CD4-positive, alpha-beta T cell treated with Interleukin-10 for 1 hour (primary cell): ENCODE data around the gene SORCS1.

ENCODE experiments used
- DNase-seq: peaks from one replicate; pipeline ENCODE4 v3.0.0-alpha.2; 2020

Gene SORCS1

DNA sequence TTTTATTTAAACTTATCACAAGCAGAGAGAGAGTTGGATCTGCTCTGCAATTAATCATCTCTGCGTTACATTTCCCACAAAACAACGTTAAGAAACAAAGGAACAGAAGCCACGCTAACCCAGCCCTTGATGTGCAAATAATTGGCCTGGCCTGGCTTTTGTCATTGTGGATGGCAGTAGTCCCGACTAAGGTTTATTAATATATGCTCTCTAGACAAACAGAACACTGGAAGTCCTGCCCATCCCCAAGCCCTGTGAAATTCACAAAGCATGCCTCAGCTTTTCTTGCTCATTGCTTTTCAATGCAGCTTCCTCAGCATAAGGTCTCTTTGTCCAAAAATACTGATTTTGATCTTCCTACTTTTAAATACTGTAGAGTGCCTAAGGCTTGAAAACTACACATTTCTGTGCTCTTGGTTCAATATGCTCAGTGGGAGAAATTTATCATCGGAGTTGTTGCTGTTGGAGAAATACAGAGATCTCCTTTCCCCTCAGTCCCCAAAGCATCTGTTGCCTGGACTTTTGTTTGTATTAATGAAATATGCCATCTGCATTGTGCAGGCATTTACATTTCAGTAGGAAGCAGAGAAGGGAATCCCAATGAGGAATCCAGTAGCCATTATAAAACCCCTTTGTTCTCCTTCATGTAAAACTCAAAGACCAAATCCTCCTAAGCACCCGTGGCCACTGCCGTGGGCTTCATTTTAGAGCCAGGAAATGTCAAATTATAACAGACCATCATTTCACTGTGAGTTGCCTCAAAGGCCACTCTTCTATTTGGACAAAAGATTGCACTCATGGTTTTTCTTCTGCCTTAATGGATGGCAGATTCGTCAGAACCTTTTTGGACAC is 61.1 kb downstream of the SORCS1 start:
- DNase-seq: no peak

DNA sequence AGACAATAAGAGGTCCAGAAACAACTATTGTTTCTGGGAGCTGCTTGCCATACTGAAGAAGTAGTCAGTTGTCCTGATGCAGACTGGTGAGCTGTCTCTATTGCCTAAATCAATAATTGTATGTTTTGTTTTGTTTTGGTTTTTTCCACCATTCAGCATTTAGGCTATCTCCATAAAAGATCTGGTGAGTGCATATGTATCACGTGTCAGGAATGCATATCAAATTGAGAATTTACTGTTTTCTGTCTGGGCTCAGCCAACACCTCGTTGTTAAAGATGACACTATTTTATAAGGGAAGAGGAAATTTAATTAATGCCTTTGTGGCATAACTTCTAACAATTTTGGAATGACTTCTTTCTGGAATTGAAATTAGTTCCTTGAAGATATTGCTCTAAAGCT is 66.2 kb downstream of the SORCS1 start:
- no peak for DNase-seq

DNA sequence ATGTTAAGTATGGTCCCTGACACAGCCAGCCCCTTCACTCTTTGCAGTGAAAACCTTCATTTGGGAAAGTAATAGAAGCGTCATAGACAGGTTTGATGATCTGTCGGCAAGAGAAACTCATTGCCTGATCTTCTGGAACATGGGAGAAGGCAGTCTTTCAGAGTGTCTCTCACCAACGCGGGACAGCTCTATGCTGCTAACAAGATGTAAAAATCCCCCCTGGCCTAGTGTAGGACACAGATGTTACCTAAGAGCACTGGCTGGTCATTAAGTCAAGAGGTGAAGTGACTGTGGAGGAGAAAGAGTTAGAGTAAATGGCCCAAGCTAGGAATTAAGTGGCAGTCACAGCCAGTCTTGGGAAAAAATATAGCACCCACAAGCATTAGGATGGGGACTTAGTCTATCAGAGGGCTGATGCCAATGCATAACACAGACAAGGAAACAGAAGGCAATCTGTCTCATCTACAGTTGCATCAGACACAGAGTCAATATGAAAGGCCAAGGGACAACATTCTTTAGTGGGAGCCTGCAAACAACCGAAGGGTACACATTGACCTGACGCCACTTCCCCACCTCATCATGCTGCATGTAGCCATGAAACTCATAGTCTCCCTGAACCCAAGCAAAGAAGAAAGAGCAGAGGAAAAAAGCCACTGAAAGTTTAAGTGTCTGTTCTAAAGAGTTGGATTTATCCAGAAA is 69.5 kb downstream of the SORCS1 start:
- no peak for DNase-seq

DNA sequence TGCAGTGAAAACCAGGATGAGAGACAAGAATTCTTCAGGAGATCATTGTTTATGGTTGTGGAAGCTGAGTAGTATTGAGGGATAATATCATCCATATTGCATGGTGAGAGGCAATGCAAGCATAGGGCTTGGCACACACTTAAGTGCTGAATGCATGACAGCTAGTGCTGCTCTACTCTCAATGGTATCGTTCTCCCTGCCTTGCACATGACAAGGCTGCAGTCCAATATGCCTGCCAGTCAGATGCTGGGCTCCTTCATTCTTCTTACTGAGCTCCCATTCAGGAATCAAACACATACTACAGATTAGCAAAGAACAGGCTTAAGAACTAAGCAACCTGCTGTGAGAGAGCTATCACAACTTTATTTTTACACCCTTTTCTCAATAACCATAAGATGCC is 72.2 kb downstream of the SORCS1 start:
- no peak for DNase-seq

DNA sequence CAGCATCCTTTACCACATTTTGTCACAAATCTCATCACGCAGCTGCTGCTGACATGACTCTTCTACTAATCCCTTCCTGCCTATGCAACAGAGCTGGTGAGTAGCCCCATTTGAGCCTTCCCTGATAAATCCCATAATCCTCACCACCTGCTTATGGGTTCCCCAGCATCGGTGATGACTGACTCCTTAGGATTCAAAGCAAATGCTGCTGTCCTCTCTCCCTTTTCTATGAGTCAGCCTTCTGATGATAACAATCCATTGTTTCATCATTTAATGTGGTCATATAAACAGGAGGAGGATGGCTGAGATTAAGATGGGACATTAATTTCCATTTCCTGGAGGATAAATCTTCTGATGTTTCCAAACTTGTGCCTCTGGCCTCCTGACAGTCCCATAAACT is 73.4 kb downstream of the SORCS1 start:
- no peak for DNase-seq

DNA sequence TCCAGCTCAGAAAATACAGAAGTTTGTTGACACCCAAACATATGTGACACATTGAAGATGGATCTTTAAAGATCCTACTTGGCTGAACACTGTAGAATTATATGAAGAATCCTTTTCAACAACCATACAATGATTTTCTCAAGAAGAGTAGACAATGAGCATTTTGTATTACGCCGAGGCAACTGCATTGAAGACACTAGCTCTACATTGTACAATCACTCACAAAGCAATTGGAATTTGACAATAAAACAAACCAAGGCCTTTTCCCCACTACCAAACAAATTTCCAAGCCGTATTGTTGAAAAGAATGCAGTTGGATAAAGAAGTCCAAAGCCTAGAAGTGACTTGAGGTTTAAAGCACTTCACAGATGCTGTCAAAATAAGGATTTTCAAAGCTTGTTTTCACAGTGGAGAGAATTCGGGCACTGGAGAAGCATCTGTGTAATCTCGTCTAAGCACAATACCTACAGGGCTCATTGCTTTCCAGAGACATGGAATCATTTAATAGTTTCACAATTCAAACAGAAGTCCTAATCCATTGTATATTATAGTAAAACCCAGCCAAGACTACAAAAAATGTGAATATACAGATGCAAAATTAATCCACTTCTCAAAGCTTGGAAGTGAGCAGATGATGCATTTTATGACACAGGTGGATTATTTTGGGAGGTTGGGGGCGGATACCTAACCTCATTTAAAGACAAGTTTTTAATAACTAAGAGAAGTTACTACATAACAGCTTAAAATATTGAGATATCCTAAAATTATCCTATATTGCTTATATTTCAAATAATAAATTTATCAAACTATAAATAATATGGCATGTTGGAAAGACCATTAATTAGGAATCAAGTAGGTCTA is 78.6 kb downstream of the SORCS1 start:
- DNase-seq: no peak

DNA sequence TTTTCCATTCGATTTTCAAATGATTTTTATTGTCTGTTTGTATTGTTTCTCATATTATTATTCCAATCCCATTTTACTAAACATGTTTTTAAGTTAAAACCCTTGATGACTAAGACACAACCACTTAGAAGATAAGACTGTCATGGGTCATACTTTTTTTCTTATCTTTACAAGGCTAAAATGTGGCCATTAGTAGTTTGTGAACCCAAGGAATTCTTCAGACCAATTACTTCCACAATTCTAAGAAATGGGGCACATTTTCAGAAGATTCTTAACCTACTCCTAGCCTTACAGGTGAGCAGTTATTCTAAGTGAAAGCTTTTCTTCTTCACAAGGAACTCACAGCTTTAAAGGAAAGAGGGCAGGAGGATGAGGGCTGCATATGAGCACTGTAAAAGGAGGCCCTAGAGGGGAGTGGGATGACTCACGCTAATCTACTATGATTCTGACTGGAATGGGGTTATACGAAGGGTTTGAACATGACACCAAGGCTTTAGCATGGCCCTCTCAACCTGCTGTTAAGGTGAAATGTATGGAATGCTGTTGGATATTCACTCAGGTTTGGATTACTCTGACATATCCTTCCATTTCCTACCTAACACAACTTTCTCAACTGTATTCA is 81.0 kb downstream of the SORCS1 start:
- no peak for DNase-seq

DNA sequence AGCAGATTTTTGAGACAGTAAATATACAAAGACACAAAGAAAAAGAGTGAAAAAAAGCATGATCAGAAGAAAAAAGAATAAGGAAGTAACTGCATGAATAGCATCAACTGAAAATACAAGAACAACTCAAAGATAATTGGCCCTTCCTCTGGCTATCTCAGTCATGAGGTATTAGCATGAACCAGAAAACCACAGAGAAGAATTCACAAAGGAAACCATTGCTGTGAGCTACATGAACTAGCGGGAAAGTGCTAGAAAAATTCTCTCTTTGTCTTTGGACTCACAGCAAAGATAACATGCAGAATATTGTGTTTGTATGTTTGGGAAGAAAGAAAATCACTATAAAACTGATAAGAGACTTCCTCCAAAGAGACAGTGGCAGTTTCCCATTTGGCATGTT is 82.9 kb downstream of the SORCS1 start:
- DNase-seq: no peak

DNA sequence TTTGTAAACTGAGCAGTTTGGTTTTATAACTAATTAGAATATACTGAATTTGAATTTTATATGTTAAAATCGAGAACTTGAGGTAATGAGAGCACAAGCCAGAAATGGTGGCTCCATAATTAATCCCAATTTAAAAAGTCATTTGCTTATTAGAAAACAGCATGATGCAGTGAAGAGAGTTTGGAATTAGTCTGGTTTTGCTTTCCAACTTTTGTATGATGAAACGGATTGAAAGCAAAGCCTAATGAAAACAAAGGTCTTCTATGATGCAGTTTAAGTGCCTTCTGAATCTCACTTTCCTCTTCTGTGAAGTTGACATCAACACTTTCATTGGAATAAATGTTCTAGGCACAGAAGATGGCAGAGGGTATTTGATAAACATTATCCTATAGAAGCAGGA is 89.4 kb downstream of the SORCS1 start:
- no peak for DNase-seq

DNA sequence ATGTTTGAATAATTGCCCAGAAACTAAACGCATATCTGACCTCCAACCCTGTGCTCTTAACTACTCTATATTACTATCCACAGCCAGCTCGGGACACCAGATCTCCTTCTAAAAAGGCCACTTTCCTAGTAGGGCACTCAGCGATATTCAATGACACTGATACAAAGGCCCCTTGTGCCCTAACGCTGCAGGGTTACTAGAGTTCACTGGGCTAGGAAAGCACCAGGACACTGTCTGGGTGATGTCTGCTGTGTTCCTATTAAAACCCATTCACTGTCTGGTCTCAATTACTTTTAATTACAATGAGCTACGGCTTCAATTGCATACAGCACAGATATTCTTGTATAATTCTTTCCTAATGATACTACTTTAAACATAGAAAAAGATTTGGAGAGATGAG is 91.7 kb downstream of the SORCS1 start:
- no peak for DNase-seq

DNA sequence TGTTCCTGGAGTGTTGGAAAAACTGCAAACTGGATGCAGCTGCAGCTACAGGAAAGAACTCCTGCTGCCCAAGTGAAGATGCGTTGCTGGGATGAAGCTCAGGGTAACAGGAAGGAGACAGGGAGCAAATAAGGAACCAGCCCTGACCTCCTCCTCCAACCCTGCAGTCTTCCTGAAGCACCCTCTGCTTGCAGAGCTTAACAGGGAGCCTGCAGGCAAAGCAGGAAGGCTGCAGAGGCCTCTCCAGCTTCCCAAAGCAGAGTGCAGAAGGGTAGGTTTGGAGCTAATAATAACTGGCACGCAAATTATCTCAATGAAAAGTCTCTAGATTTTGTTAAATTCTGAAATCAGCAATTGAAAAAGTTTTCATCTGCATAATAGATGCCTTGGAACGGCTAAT is 92.5 kb downstream of the SORCS1 start:
- no peak for DNase-seq

DNA sequence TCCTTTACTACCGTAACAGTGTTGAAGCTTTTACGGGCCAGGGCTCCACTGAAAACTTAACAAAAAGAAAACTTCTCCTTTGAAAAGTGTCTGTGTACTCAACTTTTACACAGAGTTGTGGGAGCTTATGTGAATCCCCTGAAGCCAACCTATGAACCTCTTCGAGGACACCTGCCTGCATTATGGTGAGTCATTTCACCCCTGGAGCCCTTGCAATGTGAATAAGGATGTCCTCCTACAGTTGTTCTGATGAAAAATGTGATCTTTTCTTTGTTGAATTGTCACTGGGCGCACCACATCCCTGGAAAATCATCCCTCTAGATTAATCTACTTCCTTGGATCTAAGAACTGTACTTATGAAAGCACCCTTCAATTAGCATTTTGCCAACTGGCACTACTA is 93.2 kb downstream of the SORCS1 start:
- no peak for DNase-seq

DNA sequence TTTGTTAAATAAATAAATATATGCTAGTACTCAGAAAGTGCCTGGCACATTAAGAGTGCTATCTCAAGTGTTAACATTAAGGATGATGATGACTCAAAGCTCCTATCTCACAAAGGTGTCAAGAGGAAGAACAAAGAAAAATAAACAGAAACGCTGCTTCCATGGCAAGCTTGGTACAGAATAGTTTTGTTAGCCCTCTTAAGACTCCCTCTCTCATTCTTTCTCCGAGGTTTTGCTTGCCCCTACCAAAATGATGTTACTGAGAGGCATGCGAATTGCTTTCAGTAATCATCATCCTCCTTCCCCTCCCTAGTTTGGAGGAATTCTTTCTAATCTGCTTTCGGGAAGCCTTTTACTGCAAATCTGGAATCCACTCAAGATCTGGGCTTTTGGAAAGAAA is 96.7 kb downstream of the SORCS1 start:
- no peak for DNase-seq

DNA sequence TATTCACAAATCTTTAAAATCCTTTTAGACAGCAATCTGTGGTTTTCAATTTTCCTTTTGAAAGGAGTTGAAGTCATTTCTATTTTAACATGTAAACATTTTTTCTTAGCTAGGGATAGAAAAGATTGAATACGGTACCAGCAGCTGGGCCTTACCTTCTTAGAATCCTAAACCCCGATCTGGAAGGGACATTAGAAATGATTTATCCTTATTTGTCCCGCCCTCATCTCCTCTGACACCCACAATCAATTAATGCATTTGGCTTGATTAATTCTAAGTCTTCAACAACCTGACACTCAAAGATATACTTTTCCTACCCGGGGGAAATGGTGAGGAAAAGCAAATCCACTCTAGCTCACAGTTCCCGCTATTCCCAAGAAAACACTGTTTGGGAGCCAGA is 100.4 kb downstream of the SORCS1 start:
- DNase-seq: no peak

DNA sequence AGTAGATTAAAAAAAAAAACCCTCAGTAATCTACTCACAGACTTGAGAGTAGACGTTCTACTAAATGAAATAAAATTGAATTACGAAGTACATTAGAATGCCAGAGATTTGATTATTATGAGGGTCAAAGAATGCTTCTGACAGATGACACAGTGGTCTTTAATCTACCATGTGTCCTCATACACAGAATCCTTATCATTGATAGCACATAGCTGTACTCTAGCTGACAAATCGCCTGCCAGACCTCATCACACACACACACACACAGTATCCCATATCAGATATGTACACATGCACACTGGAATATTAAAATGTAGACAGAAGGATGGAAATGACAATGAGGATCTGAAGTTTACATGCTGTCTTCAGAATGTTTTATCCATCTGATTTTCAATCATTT is 104.6 kb downstream of the SORCS1 start:
- no peak for DNase-seq

DNA sequence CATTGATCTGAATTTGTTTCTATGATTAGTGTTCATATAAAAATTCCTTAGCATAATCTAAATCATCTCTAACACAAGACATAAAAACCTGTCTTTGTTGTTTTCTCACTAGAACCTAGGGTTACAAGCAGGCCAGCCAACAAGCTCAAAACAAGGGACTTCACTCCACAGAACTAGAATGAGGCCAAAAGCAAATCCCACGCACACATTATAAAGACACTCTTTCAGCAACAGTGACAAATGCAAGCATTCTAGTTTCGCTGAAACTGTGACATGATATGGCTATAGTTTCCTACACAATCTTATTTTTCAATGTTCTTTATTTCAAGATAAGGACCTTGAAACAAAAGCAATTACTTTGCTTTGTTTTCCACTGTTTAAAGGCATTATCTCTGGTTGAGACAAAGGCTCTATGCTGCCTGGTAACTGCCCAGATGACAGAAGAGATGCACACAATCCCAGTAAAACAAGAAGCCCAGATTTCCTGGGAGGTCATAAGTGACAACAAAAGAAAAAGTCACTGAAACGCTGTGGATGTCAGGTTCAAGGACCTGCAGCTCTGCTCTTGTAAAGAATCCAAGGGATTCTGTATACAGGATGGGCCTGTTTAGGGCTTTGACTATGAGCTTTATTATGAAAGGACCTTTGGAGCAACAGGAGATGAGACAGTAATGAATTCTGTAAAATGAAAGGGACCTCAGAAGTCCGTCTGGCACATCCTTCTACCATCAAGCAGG is 105.3 kb downstream of the SORCS1 start:
- DNase-seq: no peak

DNA sequence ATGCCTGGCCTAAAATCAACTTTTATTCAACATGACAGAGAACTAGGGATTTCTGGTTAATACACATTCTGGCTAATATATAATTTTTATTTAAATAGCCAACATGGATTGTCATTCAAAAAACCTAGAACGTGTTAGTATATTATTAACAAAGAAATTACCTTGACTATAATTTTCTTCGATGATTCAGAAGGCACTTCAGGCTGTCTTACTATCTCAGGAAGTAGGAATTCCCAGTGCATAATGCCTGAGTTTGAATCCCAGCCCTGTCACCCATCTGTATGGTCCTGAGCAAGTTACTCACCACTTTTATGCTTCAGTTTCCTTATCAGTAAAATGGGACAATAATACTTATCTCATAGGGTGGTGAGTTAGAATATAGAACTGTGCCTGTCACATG is 106.2 kb downstream of the SORCS1 start:
- DNase-seq: no peak

DNA sequence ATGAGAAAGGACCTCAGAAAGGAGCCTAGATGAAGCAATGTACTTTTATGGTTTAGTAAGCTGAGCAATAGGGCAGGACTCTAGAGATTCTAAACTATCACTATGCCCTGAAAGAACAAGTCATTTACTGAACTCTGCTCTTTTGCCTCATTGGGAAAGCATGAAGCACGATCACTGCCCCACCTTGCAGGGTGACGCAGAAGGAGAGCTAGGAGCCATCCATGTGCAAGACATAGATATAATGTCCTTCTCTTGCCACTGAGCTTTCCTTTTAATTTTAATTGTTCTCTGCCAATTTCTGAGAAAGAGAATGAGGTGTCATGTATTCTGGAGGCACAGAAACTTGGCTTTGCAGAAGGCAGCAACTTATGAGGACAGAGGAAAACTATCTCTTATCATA is 108.3 kb downstream of the SORCS1 start:
- no peak for DNase-seq

DNA sequence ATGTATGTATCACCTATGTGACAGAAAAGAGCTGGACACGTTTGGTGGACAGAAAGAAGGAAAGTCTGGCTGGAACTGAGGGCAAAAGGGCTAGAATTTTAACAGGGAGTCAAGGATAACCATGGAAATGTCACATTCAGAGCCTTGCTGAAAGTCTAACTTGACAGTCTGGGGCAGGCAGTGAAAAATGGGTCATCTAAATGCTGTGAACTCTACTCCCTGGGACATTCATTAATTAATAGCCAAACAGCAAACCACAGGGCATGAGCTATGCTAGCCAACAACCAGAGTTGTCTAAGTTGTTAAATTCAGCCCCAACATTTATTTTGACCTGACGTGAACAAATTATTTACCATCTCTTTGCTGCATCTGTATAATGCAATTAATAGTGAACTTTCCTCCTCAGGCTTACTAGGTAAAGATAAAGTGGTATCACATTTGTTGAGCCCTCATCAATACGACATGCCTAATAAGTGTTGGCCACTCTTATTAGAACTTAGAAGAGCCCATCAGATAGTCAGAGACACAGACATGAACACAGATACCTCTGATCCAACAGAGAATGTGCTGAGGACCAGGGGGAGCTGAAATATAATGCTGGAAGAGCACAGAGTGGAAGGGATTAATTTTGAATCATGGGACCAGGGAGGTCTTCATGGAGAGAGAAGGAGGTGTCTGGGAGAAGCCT is 109.9 kb downstream of the SORCS1 start:
- no peak for DNase-seq

DNA sequence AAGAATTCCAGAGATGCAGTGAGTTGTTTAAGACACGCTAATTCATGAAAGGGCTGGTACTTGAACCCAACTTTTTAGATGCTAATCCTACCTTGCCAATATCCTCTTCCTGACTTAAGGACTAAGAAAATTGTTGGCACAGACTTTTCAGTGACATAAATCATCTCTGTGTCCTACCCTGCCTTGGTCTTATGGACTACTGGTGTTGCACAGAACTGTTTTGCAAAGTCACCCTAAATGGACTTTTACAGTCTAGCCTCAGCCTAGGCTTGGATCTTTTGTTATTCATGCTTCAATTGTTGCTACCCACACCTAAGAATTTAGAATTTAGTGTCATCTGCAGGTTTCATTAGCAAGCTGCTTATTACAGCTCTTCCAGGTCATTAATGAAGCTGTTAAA is 112.7 kb downstream of the SORCS1 start:
- DNase-seq: no peak

DNA sequence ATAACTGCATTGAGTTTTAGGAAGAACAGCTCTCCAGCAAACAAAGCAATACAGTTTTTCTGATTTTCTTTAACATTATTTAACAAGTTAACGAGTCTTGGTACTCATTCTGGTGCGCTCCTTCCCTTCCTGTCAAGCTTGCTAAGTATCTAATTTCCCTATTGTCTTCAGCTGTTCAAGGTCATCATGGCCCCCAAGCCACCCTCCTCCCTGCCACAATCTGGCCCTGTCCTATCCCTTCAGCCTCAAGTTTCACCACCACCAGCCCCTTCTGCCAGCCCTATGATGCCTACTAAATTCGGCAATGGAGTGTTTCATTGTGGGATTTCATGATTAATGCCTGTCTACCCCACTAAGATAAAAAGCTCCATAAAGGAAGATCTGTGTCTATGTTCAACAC is 121.0 kb downstream of the SORCS1 start:
- no peak for DNase-seq
